Activated B cell treated with CpG ODN at 0.5 μM for 24 hours (primary cell): ENCODE data around the gene THSD4. TPM values are rescaled to one million over a fixed set of nuclear protein-coding genes. Genes with fewer than 3 reads are reported as not detected.

ENCODE experiments used
- ATAC-seq: fragments of 200-7000 bp; cut with Tn5 transposase; one replicate; pipeline ENCODE4 v1.10.0; 2021; ENCODE audit warnings: low read depth, mild to moderate bottlenecking, moderate library complexity
- CTCF ChIA-PET: fragments of 350-600 bp; sonication (Branson Sonifier 250); formaldehyde crosslinking; loops from one replicate; lab custom pipeline; 2021; ENCODE audit warnings: antibody characterized with exemption; lab: Charles Lee
- POLR2A ChIA-PET: fragments of 350-600 bp; sonication (Branson Sonifier 250); formaldehyde crosslinking; loops from one replicate; lab custom pipeline; 2021; ENCODE audit warnings: antibody characterized with exemption; lab: Charles Lee
- DNase-seq: peaks from one replicate; pipeline ENCODE4 v3.0.0; 2022
- H3K27ac Mint-ChIP-seq: one replicate; pipeline ENCODE4 v1.8.0; 2020; ENCODE audit warnings: mixed read lengths
- H3K27me3 Mint-ChIP-seq: one replicate; pipeline ENCODE4 v1.8.0; 2021; ENCODE audit warnings: mixed read lengths
- H3K36me3 Mint-ChIP-seq: one replicate; pipeline ENCODE4 v1.8.0; 2021; ENCODE audit warnings: low read depth, mixed read lengths
- H3K4me1 Mint-ChIP-seq: one replicate; pipeline ENCODE4 v1.8.0; 2021; ENCODE audit warnings: mixed read lengths
- H3K4me3 Mint-ChIP-seq: one replicate; pipeline ENCODE4 v1.8.0; 2020; ENCODE audit warnings: mild to moderate bottlenecking, mixed read lengths
- H3K9me3 Mint-ChIP-seq: one replicate; pipeline ENCODE4 v1.8.0; 2020; ENCODE audit warnings: mixed read lengths
- CTCF ChIP-seq: fragments of 200-600 bp; IDR thresholded peaks from one replicate; pipeline ENCODE4 v1.8.0; 2022; ENCODE audit warnings: antibody characterized with exemption, mild to moderate bottlenecking
- intact Hi-C: fragments of 100-400 bp; cut with micrococcal nuclease; formaldehyde crosslinking; loops from one replicate; pipeline ENCODE4 v1.15.1; 2024
- total RNA-seq: library from RNA; stranded (reverse); gene quantifications from 2 replicates; pipeline ENCODE4 v1.2.3, GENCODE V29; 2022

The THSD4 gene
- total RNA-seq, 1 donor from 2014 or later: not detected

- Mint-ChIP-seq H3K9me3 (peaks cover 16% of the 10 kb centered on the region), H3K27ac (no peak overlapping the region), H3K36me3 (peaks cover 2% of the 10 kb centered on the region), H3K4me3 (no peak overlapping the region), H3K4me1 (no peaks in the 10 kb centered on the region), H3K27me3 (peaks cover 2% of the 10 kb centered on the region)
- intact Hi-C loops: no loop called here
- ChIA-PET POLR2A (no interaction called here), CTCF (no interaction called here)
- DNase-seq: no peak
- TF ChIP-seq CTCF: no peak
- ATAC-seq: no peak
These were observed 473.5 kb downstream of the THSD4 start for GRCh38 chr15:71588746-71589145.

DNA sequence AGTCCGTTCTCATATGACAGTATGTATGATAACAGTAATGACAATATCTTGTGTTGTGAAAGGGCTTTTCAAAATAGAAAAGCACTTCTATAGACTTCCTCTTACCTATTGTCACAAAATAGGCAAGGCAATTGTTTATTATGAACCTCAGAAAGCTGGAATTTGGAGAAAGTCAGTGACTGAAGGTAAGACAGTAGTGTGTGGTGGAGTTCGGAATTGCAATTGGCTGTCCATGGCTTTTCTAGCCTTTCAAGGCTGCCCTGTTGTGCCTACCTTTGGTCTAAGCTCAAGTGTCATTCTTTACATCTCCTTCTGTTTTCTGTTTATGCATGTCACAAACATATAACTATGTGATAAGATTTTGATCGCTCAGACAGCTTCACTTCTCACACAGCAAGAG is 475.8 kb downstream of the THSD4 start:
- Mint-ChIP-seq H3K27ac (no peak overlapping the region), H3K27me3 (peaks cover 2% of the 10 kb centered on the region), H3K9me3 (peaks cover 6% of the 10 kb centered on the region), H3K36me3 (no peaks in the 10 kb centered on the region), H3K4me1 (no peaks in the 10 kb centered on the region), H3K4me3 (no peak overlapping the region)
- POLR2A ChIA-PET: no interaction called here
- CTCF ChIA-PET: interaction anchor here (0.6 kb wide), 1 partner anchor 190 kb away, joined by 3 read pairs; no protein-coding TSS in a partner anchor
- intact Hi-C loops: no loop called here
- TF ChIP-seq CTCF: no peak
- ATAC-seq: no peak
- no peak for DNase-seq

GRCh38 chr15:71592203-71592602 is 476.9 kb downstream of the THSD4 start:
- peaks cover 2% of the 10 kb centered on the region for H3K27me3 Mint-ChIP-seq
- H3K36me3 Mint-ChIP-seq: no peaks in the 10 kb centered on the region
- no peak overlapping the region for H3K4me3 Mint-ChIP-seq
- H3K9me3 Mint-ChIP-seq: no peaks in the 10 kb centered on the region
- CTCF ChIA-PET: no interaction called here
- TF ChIP-seq CTCF: no peak
- POLR2A ChIA-PET: no interaction called here
- intact Hi-C loops: no loop called here
- no peaks in the 10 kb centered on the region for H3K4me1 Mint-ChIP-seq
- no peak overlapping the region for H3K27ac Mint-ChIP-seq
- no peak for DNase-seq
- no peak for ATAC-seq

- POLR2A ChIA-PET: no interaction called here
These were observed 480.7 kb downstream of the THSD4 start for GRCh38 chr15:71595846-71596553.

DNA sequence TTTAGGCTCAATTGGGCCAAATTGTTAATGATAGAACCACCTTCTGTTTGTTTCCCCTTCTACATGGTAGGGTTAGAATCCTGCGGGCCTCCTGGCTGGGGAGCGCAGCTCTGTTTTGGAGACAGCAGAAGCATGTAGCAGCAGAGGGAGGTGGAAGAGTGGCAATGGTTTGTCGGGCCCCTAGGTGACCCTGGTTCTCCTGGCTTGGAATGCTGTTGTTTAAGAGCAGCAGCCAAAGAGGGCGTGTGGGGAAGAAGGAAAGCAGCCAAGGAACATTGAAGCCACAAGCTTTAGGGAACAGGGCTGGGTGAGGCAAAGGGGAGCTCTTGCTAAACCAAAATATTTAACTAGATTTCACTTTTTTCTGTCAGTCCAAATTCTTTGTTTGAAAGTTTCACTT is 481.4 kb downstream of the THSD4 start:
- ChIA-PET CTCF (no interaction called here), POLR2A (no interaction called here)
- no peaks in the 10 kb centered on the region for H3K9me3 Mint-ChIP-seq
- TF ChIP-seq CTCF: no peak
- DNase-seq: no peak
- intact Hi-C loops: no loop called here
- no peaks in the 10 kb centered on the region for H3K36me3 Mint-ChIP-seq
- no peaks in the 10 kb centered on the region for H3K4me1 Mint-ChIP-seq
- H3K4me3 Mint-ChIP-seq: no peak overlapping the region
- no peak overlapping the region for H3K27ac Mint-ChIP-seq
- H3K27me3 Mint-ChIP-seq: peaks cover 1% of the 10 kb centered on the region
- ATAC-seq: no peak

More at GRCh38 chr15:71595846-71596553, 480.7 kb downstream of the THSD4 start:
- no peaks in the 10 kb centered on the region for H3K4me1 Mint-ChIP-seq
- no peaks in the 10 kb centered on the region for H3K9me3 Mint-ChIP-seq
- H3K27ac Mint-ChIP-seq: no peak overlapping the region
- no peak for ATAC-seq
- no peak overlapping the region for H3K4me3 Mint-ChIP-seq
- CTCF ChIA-PET: no interaction called here
- no peak for TF ChIP-seq CTCF
- no peaks in the 10 kb centered on the region for H3K36me3 Mint-ChIP-seq
- peaks cover 1% of the 10 kb centered on the region for H3K27me3 Mint-ChIP-seq
- no peak for DNase-seq
- intact Hi-C loops: no loop called here
